ENCODE results near the gene MPRIP. TPM values are rescaled to one million over a fixed set of nuclear protein-coding genes. Genes with fewer than 3 reads are reported as not detected.

MPRIP gene
- total RNA-seq, 1 experiment from 2014 or later, result 443 TPM

GRCh38 chr17:17067257-17067656, 25.0 kb downstream of the MPRIP start:
- no TSS peak for BruUV-seq (replicated peaks)
- H3F3A ChIP-seq (ENCODE audit: insufficient read depth, low read depth), result peaks cover 89% of the 10 kb centered on the region
- peaks cover 61% of the 10 kb centered on the region for H4K20me1 ChIP-seq (ENCODE audit: insufficient read depth)
- no peak overlapping the region for H3K4me3 ChIP-seq
- TF ChIP-seq, protein P1, sequence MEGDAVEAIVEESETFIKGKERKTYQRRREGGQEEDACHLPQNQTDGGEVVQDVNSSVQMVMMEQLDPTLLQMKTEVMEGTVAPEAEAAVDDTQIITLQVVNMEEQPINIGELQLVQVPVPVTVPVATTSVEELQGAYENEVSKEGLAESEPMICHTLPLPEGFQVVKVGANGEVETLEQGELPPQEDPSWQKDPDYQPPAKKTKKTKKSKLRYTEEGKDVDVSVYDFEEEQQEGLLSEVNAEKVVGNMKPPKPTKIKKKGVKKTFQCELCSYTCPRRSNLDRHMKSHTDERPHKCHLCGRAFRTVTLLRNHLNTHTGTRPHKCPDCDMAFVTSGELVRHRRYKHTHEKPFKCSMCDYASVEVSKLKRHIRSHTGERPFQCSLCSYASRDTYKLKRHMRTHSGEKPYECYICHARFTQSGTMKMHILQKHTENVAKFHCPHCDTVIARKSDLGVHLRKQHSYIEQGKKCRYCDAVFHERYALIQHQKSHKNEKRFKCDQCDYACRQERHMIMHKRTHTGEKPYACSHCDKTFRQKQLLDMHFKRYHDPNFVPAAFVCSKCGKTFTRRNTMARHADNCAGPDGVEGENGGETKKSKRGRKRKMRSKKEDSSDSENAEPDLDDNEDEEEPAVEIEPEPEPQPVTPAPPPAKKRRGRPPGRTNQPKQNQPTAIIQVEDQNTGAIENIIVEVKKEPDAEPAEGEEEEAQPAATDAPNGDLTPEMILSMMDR (conservative IDR thresholded peaks at IDR 0.05), result no peak
- no peak for TF ChIP-seq EZH2 (IDR thresholded peaks at IDR 0.05; ENCODE audit: low read depth)
- no peaks in the 10 kb centered on the region for H3K9me2 ChIP-seq (ENCODE audit: insufficient read depth)
- H3K4me2 ChIP-seq, result peak overlapping the region; percentile 18; the same call in 1 of the 2 replicates
- CTCF ChIA-PET, result interaction anchor here (0.6 to 1.0 kb wide), 3 partner anchors 39 to 141 kb away, joined by 6 to 8 read pairs (median 8); no protein-coding TSS in a partner anchor
- no peaks in the 10 kb centered on the region for H3K27me3 ChIP-seq (ENCODE audit: insufficient read depth, low read depth)
- peaks cover 92% of the 10 kb centered on the region for H3K4me1 ChIP-seq (replicated peaks; ENCODE audit: insufficient read depth)
- H3K79me2 ChIP-seq (ENCODE audit: low read depth), result peaks cover 100% of the 10 kb centered on the region
- peaks cover 68% of the 10 kb centered on the region for H3K36me3 ChIP-seq (ENCODE audit: low read depth)
- intact Hi-C loops (cut with micrococcal nuclease; ENCODE audit: unreplicated experiment), result no loop called here
- 0 out of 2 replicates have a peak, but pooled peaks cover 5% of the 10 kb centered on the region for H3K9me3 ChIP-seq (ENCODE audit: insufficient read depth, low read depth)
- POLR2A ChIA-PET (ENCODE audit: unreplicated experiment), result interaction anchor here (0.6 to 1.2 kb wide), 5 partner anchors 11 to 769 kb away, joined by 4 to 15 read pairs (median 5); no protein-coding TSS in a partner anchor
- no peak overlapping the region for H2AFZ ChIP-seq
- peak overlapping the region; percentile 78 for H3K27ac ChIP-seq
- peak; percentile 49 to 50 for DNase-seq

DNA sequence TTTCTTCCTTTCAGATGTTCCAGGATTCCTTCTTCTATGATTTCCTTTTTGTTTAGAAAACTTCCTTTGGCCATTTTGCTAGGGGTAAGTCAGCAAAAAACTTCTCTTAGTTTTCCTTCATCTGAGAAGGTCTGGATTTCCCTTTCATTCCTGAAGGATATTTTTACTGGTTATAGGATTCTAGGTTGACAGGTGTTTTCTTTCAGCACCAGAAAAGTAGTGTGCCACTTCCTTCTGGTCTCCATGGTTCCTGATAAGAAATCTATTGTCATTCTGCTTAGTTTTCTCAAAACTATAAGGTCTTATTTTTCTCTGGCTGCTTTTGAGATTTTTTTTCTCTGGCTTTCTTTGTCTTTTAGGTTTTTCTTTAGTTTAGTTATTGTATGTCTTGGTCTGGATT, 27.6 kb downstream of the MPRIP start:
- peak overlapping the region; percentile 78 for H3K27ac ChIP-seq
- no peak overlapping the region for H3K4me2 ChIP-seq
- 0 out of 2 replicates have a peak, but pooled peaks cover 5% of the 10 kb centered on the region for H3K9me3 ChIP-seq (ENCODE audit: insufficient read depth, low read depth)
- intact Hi-C loops (cut with micrococcal nuclease; ENCODE audit: unreplicated experiment), result no loop called here
- TF ChIP-seq, protein P1 (conservative IDR thresholded peaks at IDR 0.05), result no peak
- no peak for TF ChIP-seq EZH2 (IDR thresholded peaks at IDR 0.05; ENCODE audit: low read depth)
- BruUV-seq (replicated peaks), result no TSS peak
- H3K36me3 ChIP-seq (ENCODE audit: low read depth), result peaks cover 65% of the 10 kb centered on the region
- DNase-seq, result no peak
- peaks cover 90% of the 10 kb centered on the region for H3F3A ChIP-seq (ENCODE audit: insufficient read depth, low read depth)
- CTCF ChIA-PET, result no interaction called here
- no peaks in the 10 kb centered on the region for H3K27me3 ChIP-seq (ENCODE audit: insufficient read depth, low read depth)
- POLR2A ChIA-PET (ENCODE audit: unreplicated experiment), result no interaction called here
- H3K4me3 ChIP-seq, result no peak overlapping the region
- peaks cover 93% of the 10 kb centered on the region for H3K4me1 ChIP-seq (replicated peaks; ENCODE audit: insufficient read depth)
- no peaks in the 10 kb centered on the region for H3K9me2 ChIP-seq (ENCODE audit: insufficient read depth)
- peaks cover 100% of the 10 kb centered on the region for H3K79me2 ChIP-seq (ENCODE audit: low read depth)
- peaks cover 56% of the 10 kb centered on the region for H4K20me1 ChIP-seq (ENCODE audit: insufficient read depth)
- H2AFZ ChIP-seq, result no peak overlapping the region

- Histone ChIP-seq H3K27me3 (ENCODE audit: insufficient read depth, low read depth) (no peaks in the 10 kb centered on the region), H3K4me2 (no peak overlapping the region; the same call in 1 of the 2 replicates), H3K36me3 (ENCODE audit: low read depth) (peaks cover 61% of the 10 kb centered on the region), H3K79me2 (ENCODE audit: low read depth) (peaks cover 100% of the 10 kb centered on the region), H3K27ac (peak overlapping the region; percentile 78), H2AFZ (no peak overlapping the region), H3K4me3 (no peak overlapping the region), H4K20me1 (ENCODE audit: insufficient read depth) (peaks cover 55% of the 10 kb centered on the region), H3K4me1 (replicated peaks; ENCODE audit: insufficient read depth) (peaks cover 95% of the 10 kb centered on the region), H3F3A (ENCODE audit: insufficient read depth, low read depth) (peaks cover 92% of the 10 kb centered on the region), H3K9me3 (ENCODE audit: insufficient read depth, low read depth) (0 out of 2 replicates have a peak, but pooled peaks cover 5% of the 10 kb centered on the region), H3K9me2 (ENCODE audit: insufficient read depth) (no peaks in the 10 kb centered on the region)
- no peak for TF ChIP-seq EZH2 (IDR thresholded peaks at IDR 0.05; ENCODE audit: low read depth)
- TF ChIP-seq, protein P1 (conservative IDR thresholded peaks at IDR 0.05), result no peak
- intact Hi-C loops (cut with micrococcal nuclease; ENCODE audit: unreplicated experiment), result no loop called here
- DNase-seq, result no peak
- POLR2A ChIA-PET (ENCODE audit: unreplicated experiment), result interaction anchor here (0.6 kb wide), 1 partner anchor 81 kb away, joined by 6 read pairs; no protein-coding TSS in a partner anchor
- CTCF ChIA-PET, result no interaction called here
- no TSS peak for BruUV-seq (replicated peaks)
These were observed 28.7 kb downstream of the MPRIP start for GRCh38 chr17:17070931-17071330.

Measured in PC-9 (cell line).